ENCODE results near the gene AGRN.
"Not testable (repeated sequence)": the region's sequence is repeated elsewhere in the genome, so short reads cannot be mapped to it uniquely, and the experiment has no call there.

Gene AGRN

GRCh38 chr1:1099506-1100183 lies 79.7 kb downstream of the AGRN start:
- ChIA-PET POLR2A (no interaction called here), CTCF (no interaction called here)
- no peak for DNase-seq (ENCODE audit: extremely low spot score)
- TF ChIP-seq CTBP1 (IDR thresholded peaks at IDR 0.05; ENCODE audit: borderline replicate concordance): no peak
- TF ChIP-seq LEF1 (IDR thresholded peaks at IDR 0.05; ENCODE audit: borderline replicate concordance): no peak
- no peak for TF ChIP-seq FOXA1 (IDR thresholded peaks at IDR 0.05)
- no peak for TF ChIP-seq PKNOX1 (IDR thresholded peaks at IDR 0.05)
- TF ChIP-seq HDGF (IDR thresholded peaks at IDR 0.05; ENCODE audit: borderline replicate concordance): no peak
- TF ChIP-seq ELF4 (IDR thresholded peaks at IDR 0.05): no peak
- no peak for TF ChIP-seq SUZ12 (IDR thresholded peaks at IDR 0.05)
- no peak for TF ChIP-seq BHLHE40 (IDR thresholded peaks at IDR 0.05; ENCODE audit: borderline replicate concordance)

- DNase-seq (ENCODE audit: extremely low spot score): no peak
- CTCF ChIA-PET: no interaction called here
- no peak for TF ChIP-seq ARNT (IDR thresholded peaks at IDR 0.05)
- no peak for TF ChIP-seq HDGF (IDR thresholded peaks at IDR 0.05; ENCODE audit: borderline replicate concordance)
- no peak for TF ChIP-seq ELF4 (IDR thresholded peaks at IDR 0.05)
- TF ChIP-seq NFRKB (IDR thresholded peaks at IDR 0.05): no peak
- no peak for TF ChIP-seq FOXA1 (IDR thresholded peaks at IDR 0.05)
- TF ChIP-seq FOXK2 (IDR thresholded peaks at IDR 0.05): no peak
- TF ChIP-seq L3MBTL2 (conservative IDR thresholded peaks at IDR 0.05): no peak
- TF ChIP-seq CTBP1 (IDR thresholded peaks at IDR 0.05; ENCODE audit: borderline replicate concordance): no peak
- POLR2A ChIA-PET: no interaction called here
Measured at GRCh38 chr1:1100296-1100695, 80.4 kb downstream of the AGRN start.

- ChIA-PET CTCF (no interaction called here), POLR2A (interaction anchor here (0.5 kb wide), 1 partner anchor 13 kb away, joined by 3 read pairs; no protein-coding TSS in a partner anchor)
- DNase-seq (ENCODE audit: extremely low spot score): no peak
- no peak for TF ChIP-seq FOXM1 (IDR thresholded peaks at IDR 0.05; ENCODE audit: borderline replicate concordance)
- TF ChIP-seq LEF1 (IDR thresholded peaks at IDR 0.05; ENCODE audit: borderline replicate concordance): no peak
- TF ChIP-seq CTBP1 (IDR thresholded peaks at IDR 0.05; ENCODE audit: borderline replicate concordance): no peak
- no peak for TF ChIP-seq SUZ12 (IDR thresholded peaks at IDR 0.05)
- no peak for TF ChIP-seq ZNF384 (IDR thresholded peaks at IDR 0.05)
Measured at GRCh38 chr1:1101503-1101902, 81.6 kb downstream of the AGRN start.

GRCh38 chr1:1104152-1104551 lies 84.2 kb downstream of the AGRN start:
- POLR2A ChIA-PET; DNase-seq (ENCODE audit: extremely low spot score); CTCF ChIA-PET: not testable (repeated sequence)
